SHP77 treated with DMSO at 0.1 percent for 48 hours (cell line): ENCODE measurements around the gene ELOVL2.
A peak's percentile ranks its signal among the peaks of the same experiment; 100 is the strongest.

ENCODE experiments used
- DNase-seq: peaks from one replicate; lab custom pipeline; 2025; lab: John Stamatoyannopoulos, UW

Gene ELOVL2

GRCh38 chr6:10977231-10977968, 66.7 kb downstream of the ELOVL2 start:
- no peak for DNase-seq

- no peak for DNase-seq
Measured at GRCh38 chr6:10976571-10976970, 67.5 kb downstream of the ELOVL2 start.

GRCh38 chr6:10972196-10972595, 71.9 kb downstream of the ELOVL2 start:
- DNase-seq = no peak

GRCh38 chr6:10970731-10971130, 73.4 kb downstream of the ELOVL2 start:
- no peak for DNase-seq

- no peak for DNase-seq
Measured at GRCh38 chr6:10968776-10969175, 75.3 kb downstream of the ELOVL2 start.

- no peak for DNase-seq
Measured at GRCh38 chr6:10964684-10965083, 79.4 kb downstream of the ELOVL2 start.

- no peak for DNase-seq
Measured at GRCh38 chr6:10963113-10963512, 81.0 kb downstream of the ELOVL2 start.

GRCh38 chr6:10962673-10963072, 81.4 kb downstream of the ELOVL2 start:
- DNase-seq = no peak

- DNase-seq = no peak
Measured at GRCh38 chr6:10961837-10962236, 82.3 kb downstream of the ELOVL2 start.

GRCh38 chr6:10960171-10960570, 83.9 kb downstream of the ELOVL2 start:
- DNase-seq = no peak

- DNase-seq = no peak
Measured at GRCh38 chr6:10957414-10957886, 86.7 kb downstream of the ELOVL2 start.

- no peak for DNase-seq
Measured at GRCh38 chr6:10956776-10957175, 87.3 kb downstream of the ELOVL2 start.

- peak; percentile 3 for DNase-seq
Measured at GRCh38 chr6:10954590-10955010, 89.5 kb downstream of the ELOVL2 start.

- DNase-seq = no peak
Measured at GRCh38 chr6:10951675-10952282, 92.3 kb downstream of the ELOVL2 start.

GRCh38 chr6:10949579-10950490, 94.3 kb downstream of the ELOVL2 start:
- DNase-seq = no peak

GRCh38 chr6:10947966-10948365, 96.1 kb downstream of the ELOVL2 start:
- DNase-seq = no peak

- DNase-seq = no peak
Measured at GRCh38 chr6:10945845-10946244, 98.3 kb downstream of the ELOVL2 start.

- no peak for DNase-seq
Measured at GRCh38 chr6:10939840-10940239, 104.3 kb downstream of the ELOVL2 start.

GRCh38 chr6:10933126-10933525, 111.0 kb downstream of the ELOVL2 start:
- DNase-seq = no peak
